ENCODE data around the gene MAP4K4.
"Not testable (repeated sequence)": the region's sequence is repeated elsewhere in the genome, so short reads cannot be mapped to it uniquely, and the experiment has no call there.

Gene MAP4K4

GRCh38 chr2:101743288-101743687 is 45.8 kb downstream of the MAP4K4 start:
- TF ChIP-seq, protein P1, sequence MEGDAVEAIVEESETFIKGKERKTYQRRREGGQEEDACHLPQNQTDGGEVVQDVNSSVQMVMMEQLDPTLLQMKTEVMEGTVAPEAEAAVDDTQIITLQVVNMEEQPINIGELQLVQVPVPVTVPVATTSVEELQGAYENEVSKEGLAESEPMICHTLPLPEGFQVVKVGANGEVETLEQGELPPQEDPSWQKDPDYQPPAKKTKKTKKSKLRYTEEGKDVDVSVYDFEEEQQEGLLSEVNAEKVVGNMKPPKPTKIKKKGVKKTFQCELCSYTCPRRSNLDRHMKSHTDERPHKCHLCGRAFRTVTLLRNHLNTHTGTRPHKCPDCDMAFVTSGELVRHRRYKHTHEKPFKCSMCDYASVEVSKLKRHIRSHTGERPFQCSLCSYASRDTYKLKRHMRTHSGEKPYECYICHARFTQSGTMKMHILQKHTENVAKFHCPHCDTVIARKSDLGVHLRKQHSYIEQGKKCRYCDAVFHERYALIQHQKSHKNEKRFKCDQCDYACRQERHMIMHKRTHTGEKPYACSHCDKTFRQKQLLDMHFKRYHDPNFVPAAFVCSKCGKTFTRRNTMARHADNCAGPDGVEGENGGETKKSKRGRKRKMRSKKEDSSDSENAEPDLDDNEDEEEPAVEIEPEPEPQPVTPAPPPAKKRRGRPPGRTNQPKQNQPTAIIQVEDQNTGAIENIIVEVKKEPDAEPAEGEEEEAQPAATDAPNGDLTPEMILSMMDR (IDR thresholded peaks at IDR 0.05; ENCODE audit: low read depth, low read length), result no peak

DNA sequence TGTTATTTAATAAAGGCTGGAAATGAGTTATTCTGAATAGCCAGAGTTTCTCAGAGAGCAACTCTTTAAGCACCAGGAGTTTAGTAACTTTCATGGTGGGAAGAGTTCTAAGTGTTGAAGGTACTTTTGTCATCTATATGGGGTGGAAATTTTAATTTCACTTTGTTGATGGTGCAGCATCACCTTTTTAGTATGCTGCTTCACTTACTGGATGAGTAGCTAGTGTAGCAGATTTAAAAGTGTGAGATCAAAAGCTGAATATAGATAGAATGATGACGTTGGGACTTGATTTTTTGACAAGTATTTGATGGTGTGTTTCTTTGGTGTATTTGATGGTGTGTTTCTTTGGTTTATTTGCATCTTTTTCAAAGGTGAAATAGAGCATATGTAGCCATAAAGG is 47.3 kb downstream of the MAP4K4 start:
- TF ChIP-seq, protein P1 (IDR thresholded peaks at IDR 0.05; ENCODE audit: low read depth, low read length), result no peak
- no peak for DNase-seq (ENCODE audit: extremely low read depth, low read depth)

More at GRCh38 chr2:101743288-101743687, 45.8 kb downstream of the MAP4K4 start:
- no peak for DNase-seq (ENCODE audit: extremely low read depth, low read depth)

DNA sequence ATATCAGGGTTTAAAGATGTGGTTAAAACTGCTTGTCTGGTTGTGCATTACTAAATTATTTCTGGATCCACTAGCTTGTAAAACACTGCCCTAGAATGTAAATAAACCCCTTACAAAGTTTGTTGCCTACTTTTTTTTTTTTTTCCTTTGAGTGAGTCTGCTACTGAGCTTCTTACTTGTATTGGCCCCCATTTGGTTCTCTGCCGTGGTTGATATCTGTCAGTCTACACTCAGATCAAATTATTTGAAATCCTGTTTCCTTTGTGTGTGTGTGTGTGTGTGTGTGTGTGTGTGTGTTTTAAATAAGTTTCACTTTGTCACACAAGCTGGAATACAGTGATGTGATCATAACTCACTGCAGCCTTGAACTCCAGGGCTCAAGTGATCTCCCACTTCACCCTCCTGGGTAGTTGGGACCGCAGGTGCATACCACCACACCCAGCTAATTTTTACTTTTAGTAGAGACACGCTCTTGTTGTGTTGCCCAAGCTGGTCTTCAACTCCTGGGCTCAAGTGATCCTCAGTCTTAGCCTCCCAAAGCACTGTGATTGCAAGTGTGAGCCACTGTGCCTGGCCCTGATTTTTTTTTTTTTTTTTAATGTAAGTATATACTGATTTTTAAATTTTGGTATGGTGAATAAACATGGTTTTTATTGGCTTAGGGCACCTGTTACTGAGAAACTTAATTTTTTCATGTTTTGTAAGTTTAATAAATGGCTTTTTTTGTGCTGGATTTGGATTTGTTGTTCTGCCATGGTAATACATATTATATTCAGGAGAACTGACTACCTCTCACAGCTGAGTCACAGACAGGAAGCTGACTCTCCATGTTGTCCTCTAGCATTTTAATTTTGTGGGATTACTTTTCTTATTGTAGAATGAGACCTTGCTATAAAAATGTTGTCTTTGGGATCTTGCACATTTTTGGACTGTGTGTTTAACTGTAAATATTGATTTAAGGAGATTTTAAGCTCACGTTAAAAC is 48.5 kb downstream of the MAP4K4 start:
- TF ChIP-seq, protein P1 (IDR thresholded peaks at IDR 0.05; ENCODE audit: low read depth, low read length), result no peak
- no peak for DNase-seq (ENCODE audit: extremely low read depth, low read depth)

- TF ChIP-seq, protein P1 (IDR thresholded peaks at IDR 0.05; ENCODE audit: low read depth, low read length), result no peak
- DNase-seq (ENCODE audit: extremely low read depth, low read depth), result no peak
Measured at GRCh38 chr2:101748000-101748399, 50.5 kb downstream of the MAP4K4 start.

DNA sequence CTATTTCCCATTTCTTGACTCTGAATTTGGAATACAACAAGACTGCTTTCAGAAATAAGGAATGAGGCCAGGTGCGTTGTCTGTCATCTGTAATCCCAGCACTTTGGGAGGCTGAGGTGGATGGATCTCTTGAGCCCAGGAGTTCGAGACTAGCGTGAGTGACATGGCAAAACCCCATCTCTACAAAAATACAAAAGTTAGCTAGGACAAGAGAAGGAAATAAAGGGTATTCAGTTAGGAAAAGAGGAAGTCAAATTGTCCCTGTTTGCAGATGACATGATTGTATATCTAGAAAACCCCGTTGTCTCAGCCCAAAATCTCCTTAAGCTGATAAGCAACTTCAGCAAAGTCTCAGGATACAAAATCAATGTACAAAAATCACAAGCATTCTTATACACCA is 51.0 kb downstream of the MAP4K4 start:
- not testable (repeated sequence) for DNase-seq (ENCODE audit: extremely low read depth, low read depth)

DNA sequence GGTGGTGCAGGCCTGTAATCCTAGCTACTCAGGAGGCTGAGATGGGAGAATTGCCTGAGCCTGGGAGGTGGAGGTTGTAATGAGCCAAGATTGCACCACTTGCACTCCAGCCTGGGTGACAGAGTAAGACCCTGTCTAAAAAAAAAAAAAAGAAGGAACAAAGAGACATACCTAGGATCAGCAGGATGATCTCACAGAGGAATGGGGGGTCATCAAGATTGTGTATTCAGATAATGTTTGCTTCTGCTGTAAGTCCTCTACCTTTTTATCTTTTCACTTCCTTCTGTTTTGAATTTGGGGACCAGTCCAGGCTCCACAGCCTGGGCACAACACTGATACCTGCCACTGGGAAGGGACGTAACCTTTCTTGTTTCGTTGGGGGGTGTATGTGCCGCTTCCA is 53.2 kb downstream of the MAP4K4 start:
- TF ChIP-seq, protein P1 (IDR thresholded peaks at IDR 0.05; ENCODE audit: low read depth, low read length), result no peak
- DNase-seq (ENCODE audit: extremely low read depth, low read depth), result no peak

- DNase-seq (ENCODE audit: extremely low read depth, low read depth), result no peak
- TF ChIP-seq, protein P1 (IDR thresholded peaks at IDR 0.05; ENCODE audit: low read depth, low read length), result no peak
Measured at GRCh38 chr2:101751276-101751815, 53.8 kb downstream of the MAP4K4 start.

Measured in AG09319 (cell line).